ENCODE data around the gene ZSCAN18. TPM values are rescaled to one million over a fixed set of nuclear protein-coding genes. Genes with fewer than 3 reads are reported as not detected.

Gene ZSCAN18
- total and polyA plus RNA-seq, 2 donors (not counting 3 experiments of a cell fraction or from before 2014, with no cell fraction given): 15.8 to 17.3 TPM

DNA sequence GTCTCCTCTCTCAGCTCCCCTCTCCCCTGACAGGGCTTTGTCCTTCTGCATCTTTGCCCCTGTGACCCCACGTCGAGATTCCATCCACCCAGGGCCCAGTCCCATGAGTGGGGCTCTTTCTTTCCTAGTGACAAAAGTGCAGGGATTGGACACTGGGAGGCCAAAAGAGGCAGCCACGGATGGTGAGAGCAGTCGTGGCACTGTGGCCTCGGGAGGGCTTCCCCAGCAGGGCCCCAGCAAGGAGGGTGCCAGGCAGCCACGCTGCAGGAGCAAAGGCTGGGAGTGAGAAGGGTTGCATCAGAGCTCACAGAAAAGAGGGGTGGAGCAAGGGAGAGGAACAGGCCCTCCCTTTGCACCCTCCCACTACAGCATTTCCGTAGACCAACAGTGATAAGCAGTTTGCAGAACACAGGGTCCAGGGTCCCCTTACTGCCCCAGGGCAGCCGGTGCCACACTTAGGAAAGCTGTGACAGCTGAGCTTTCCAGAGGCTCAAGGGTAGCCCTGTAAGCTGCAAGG lies 59.3 kb downstream of the ZSCAN18 start:
- CTCF ChIA-PET: no interaction called here

DNA sequence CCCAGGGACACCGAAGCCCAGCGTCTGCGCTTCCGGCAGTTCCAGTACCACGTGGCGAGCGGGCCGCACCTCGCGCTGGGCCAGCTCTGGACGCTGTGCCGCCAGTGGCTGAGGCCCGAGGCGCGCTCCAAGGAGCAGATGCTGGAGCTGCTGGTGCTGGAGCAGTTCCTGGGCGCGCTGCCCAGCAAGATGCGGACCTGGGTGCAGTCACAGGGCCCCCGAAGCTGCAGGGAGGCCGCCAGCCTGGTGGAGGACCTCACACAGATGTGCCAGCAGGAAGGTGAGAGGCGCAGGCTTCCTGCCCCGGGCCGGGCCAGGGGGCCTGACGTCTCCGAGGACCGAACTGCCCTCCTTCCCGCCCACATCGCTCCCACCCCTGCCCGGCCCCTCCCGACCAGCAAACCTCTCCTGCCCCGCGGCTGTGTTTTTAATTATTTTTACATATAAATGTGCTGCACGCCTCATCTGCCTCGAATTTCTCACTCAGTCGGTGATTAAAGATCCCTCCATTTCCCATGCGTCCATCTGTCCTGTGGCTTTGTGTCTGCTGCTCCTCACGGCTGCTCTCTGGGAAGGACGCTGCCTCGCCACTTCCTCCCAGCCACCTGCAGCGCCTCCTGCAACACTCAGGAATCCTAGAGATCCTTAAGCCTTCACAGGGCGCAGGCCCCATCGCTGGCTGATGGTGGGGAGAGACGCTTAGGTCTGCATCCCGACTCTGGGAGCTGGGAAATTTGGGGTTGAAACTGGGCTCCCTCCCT lies 59.9 kb downstream of the ZSCAN18 start:
- no peak for DNase-seq (ENCODE audit: low read depth, low spot score)
- Histone ChIP-seq H3K9me3 (replicated peaks; ENCODE audit: control insufficient read depth, insufficient read depth, low read length) (peaks cover 4% of the 10 kb centered on the region), H2AFZ (ENCODE audit: low read depth, low read length) (no peak overlapping the region), H3K4me2 (ENCODE audit: insufficient read depth, low read length) (no peak overlapping the region), H3K4me1 (ENCODE audit: control insufficient read depth, extremely low read depth, insufficient read depth, low read length) (no peaks in the 10 kb centered on the region), H3K36me3 (ENCODE audit: control insufficient read depth in 2 of 2, extremely low read depth in 1 of 2, insufficient read depth in 2 of 2, low read length in 2 of 2) (no peaks in the 10 kb centered on the region), H3K9me1 (replicated peaks; ENCODE audit: control insufficient read depth, extremely low read depth, insufficient read depth, low read length) (no peaks in the 10 kb centered on the region), H3K4me3 (replicated peaks in 1 of 3; ENCODE audit: insufficient read depth in 1 of 3, low read depth in 1 of 3, low read length in 3 of 3) (no peak overlapping the region), H3K79me2 (ENCODE audit: control insufficient read depth, insufficient read depth, low read length) (no peaks in the 10 kb centered on the region), H3K27me3 (ENCODE audit: control insufficient read depth in 2 of 2, insufficient read depth in 2 of 2, low read length in 2 of 2) (no peaks in the 10 kb centered on the region), H4K20me1 (replicated peaks; ENCODE audit: control insufficient read depth, extremely low read depth, insufficient read depth, low read length) (no peaks in the 10 kb centered on the region), H3K9ac (replicated peaks; ENCODE audit: extremely low read depth, insufficient read depth, low read length) (no peak overlapping the region), H3K27ac (ENCODE audit: insufficient read depth, low read depth, low read length) (no peak overlapping the region)
- dilution Hi-C loops (cut with MboI; ENCODE audit: extremely low pct_ligation_motif_present, low sequenced_read_pairs): no loop called here
- FAIRE-seq: no peak
- intact Hi-C loops (cut with micrococcal nuclease): no loop called here
- TF ChIP-seq JUN (IDR thresholded peaks at IDR 0.05; ENCODE audit: borderline replicate concordance, insufficient read depth, insufficient read length, low read depth) (no peak), GATA2 (IDR thresholded peaks at IDR 0.05; ENCODE audit: insufficient read depth, insufficient read length, low read depth, low read length) (no peak), POLR2A (IDR thresholded peaks at IDR 0.05; ENCODE audit: low read depth, low read length) (no peak), POLR2AphosphoS5 (IDR thresholded peaks at IDR 0.05; ENCODE audit: insufficient read depth, low read depth, low read length) (no peak), MYC (IDR thresholded peaks at IDR 0.05; ENCODE audit: low read depth, low read length) (no peak)
- CTCF ChIA-PET: no interaction called here
- POLR2A ChIA-PET: no interaction called here
- BruUV-seq (replicated peaks): no TSS peak

More for the DNA sequence above, 59.3 kb downstream of the ZSCAN18 start:
- Histone ChIP-seq H4K20me1 (replicated peaks; ENCODE audit: control insufficient read depth, extremely low read depth, insufficient read depth, low read length) (no peaks in the 10 kb centered on the region), H3K9ac (replicated peaks; ENCODE audit: extremely low read depth, insufficient read depth, low read length) (no peak overlapping the region), H3K4me2 (ENCODE audit: insufficient read depth, low read length) (no peak overlapping the region), H3K4me1 (ENCODE audit: control insufficient read depth, extremely low read depth, insufficient read depth, low read length) (no peaks in the 10 kb centered on the region), H3K27me3 (ENCODE audit: control insufficient read depth in 2 of 2, insufficient read depth in 2 of 2, low read length in 2 of 2) (no peaks in the 10 kb centered on the region), H2AFZ (ENCODE audit: low read depth, low read length) (no peak overlapping the region), H3K79me2 (ENCODE audit: control insufficient read depth, insufficient read depth, low read length) (no peaks in the 10 kb centered on the region), H3K9me3 (replicated peaks; ENCODE audit: control insufficient read depth, insufficient read depth, low read length) (peaks cover 4% of the 10 kb centered on the region), H3K4me3 (replicated peaks in 1 of 3; ENCODE audit: insufficient read depth in 1 of 3, low read depth in 1 of 3, low read length in 3 of 3) (no peak overlapping the region), H3K9me1 (replicated peaks; ENCODE audit: control insufficient read depth, extremely low read depth, insufficient read depth, low read length) (no peaks in the 10 kb centered on the region), H3K27ac (ENCODE audit: insufficient read depth, low read depth, low read length) (no peak overlapping the region), H3K36me3 (ENCODE audit: control insufficient read depth in 2 of 2, extremely low read depth in 1 of 2, insufficient read depth in 2 of 2, low read length in 2 of 2) (no peaks in the 10 kb centered on the region)
- DNase-seq (ENCODE audit: low read depth, low spot score) (no peak), FAIRE-seq (no peak)
- intact Hi-C loops (cut with micrococcal nuclease) (no loop called here), dilution Hi-C loops (cut with MboI; ENCODE audit: extremely low pct_ligation_motif_present, low sequenced_read_pairs) (no loop called here)
- TF ChIP-seq FOS (IDR thresholded peaks at IDR 0.05; ENCODE audit: borderline replicate concordance, insufficient read depth, low read length) (no peak), GATA2 (IDR thresholded peaks at IDR 0.05; ENCODE audit: insufficient read depth, insufficient read length, low read depth, low read length) (no peak), EZH2 (IDR thresholded peaks at IDR 0.05; ENCODE audit: borderline replicate concordance, low read depth, low read length, severe bottlenecking) (no peak), POLR2AphosphoS5 (IDR thresholded peaks at IDR 0.05; ENCODE audit: insufficient read depth, low read depth, low read length) (no peak)
- BruUV-seq (replicated peaks): no TSS peak
- POLR2A ChIA-PET: no interaction called here
